Ramos (cell line): Measurements from ENCODE around the gene TNFSF12.

ENCODE experiments used
- in situ Hi-C: fragments of 300-500 bp; cut with MboI; formaldehyde crosslinking; loops from one replicate; pipeline ENCODE4 v1.14.3; 2022; ENCODE audit warnings: low sequenced_read_pairs; ENCODE audit not compliant: unreplicated experiment

Gene TNFSF12

GRCh38 chr17:7541074-7541621 is 7.7 kb upstream of the TNFSF12 start:
- in situ Hi-C loops = no loop called here

GRCh38 chr17:7544911-7545310 is 3.9 kb upstream of the TNFSF12 start:
- in situ Hi-C loops = no loop called here

GRCh38 chr17:7549401-7550055 is 670 bp downstream of the TNFSF12 start:
- in situ Hi-C loops = no loop called here

DNA sequence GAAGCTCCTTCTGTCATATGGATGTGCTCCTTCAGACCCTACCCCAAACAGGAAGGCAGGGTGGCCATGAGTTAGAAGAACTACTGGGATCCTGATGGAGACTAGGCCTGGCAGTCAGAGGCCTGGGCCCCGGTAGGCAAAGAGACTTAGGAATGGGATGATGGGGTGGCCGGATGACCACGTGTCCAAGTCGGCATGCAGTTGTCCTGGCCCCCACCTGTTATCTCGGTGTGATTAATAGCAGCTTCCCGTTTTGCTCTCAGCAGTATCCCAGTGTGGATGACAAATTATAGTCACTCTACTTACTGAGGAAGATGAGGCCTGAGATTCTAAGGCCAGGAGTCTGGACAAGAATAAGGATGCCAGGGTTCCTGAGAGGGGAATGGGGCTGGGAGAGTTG is 1.5 kb downstream of the TNFSF12 start:
- in situ Hi-C loops = no loop called here

DNA sequence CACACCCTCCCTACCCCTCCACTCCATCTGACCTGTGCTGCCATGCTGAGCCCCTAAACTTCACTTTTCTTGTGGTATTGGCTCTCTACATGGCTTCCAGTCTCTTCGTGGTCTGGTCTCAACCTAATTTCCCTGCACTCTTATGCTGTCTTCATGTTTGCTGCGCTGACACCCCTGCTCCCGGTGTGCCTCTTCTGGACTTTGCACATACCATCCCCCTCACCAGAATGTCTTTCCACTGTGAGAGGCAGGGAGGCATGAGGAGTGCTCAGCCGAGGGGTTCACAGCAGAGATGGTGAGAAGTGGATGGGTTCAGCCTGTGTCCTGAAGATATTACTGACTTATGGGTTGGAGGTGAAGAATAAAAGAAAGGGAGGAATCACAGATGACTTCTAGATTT is 2.5 kb downstream of the TNFSF12 start:
- in situ Hi-C loops = no loop called here

GRCh38 chr17:7552621-7553051 is 3.8 kb downstream of the TNFSF12 start:
- in situ Hi-C loops = no loop called here

DNA sequence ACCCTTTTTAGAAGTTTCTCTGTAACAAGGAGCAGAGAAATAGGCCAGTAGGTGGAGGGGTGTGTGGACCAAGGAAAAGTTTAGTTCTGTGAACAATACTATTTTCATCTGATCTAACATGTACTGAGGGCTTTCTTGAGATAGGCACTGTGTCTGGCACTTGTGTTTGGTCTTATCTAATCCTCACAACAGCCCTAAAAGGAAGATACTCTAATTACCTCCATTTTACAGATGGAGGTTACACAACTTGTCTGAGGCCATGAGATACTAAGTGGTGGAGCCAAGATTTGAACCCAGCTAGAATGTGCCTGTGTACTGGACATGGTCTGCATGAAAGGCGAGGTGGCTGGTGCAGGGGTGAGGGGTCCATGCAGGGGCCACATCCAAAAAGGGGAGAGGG is 4.5 kb downstream of the TNFSF12 start:
- in situ Hi-C loops = no loop called here

DNA sequence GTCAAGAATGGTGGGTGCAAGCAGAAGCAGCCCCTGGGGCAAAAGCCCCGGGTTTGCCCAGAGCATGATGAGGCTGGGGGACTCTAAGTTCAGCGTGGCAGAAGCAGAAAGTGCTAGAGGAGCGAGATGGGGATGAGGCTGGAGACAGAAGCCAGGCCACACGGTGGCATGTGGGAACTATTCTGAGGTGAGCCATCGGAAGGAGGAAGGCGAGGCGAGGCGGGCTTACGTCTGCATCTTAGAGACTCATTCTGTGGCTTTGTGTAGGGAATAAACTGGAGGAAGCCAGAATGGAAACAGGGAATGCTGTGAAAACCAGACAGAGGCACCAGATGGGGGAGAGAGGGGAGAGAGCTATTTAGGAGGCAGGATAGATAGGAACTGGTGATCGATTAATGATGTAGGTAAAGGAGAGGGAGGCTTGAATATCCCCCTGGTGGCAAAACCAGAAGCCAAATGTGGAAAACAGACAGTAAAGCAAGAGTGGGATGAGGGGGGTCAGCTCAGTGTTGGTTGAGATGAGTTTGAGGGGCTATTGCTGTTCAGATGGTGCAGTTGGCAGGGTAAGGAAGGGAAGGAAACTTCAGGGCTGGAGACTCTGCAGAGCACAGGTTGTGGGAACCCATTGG is 6.6 kb downstream of the TNFSF12 start:
- in situ Hi-C loops = no loop called here

DNA sequence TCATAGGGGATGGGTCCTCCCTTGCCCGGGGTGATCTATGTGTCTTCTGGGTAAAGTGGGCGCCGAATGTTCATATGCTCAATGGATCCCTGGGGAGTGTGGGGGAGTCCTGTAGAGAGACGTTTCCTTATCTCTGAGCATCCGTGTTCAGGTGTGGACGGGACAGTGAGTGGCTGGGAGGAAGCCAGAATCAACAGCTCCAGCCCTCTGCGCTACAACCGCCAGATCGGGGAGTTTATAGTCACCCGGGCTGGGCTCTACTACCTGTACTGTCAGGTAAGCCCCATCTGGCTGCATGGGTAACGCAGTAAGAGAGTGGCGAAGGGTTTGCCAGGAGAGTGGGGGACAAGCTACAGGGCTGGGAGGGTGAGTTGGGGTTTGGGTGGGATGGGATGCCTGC is 7.8 kb downstream of the TNFSF12 start:
- in situ Hi-C loops = no loop called here

- in situ Hi-C loops = no loop called here
Measured at GRCh38 chr17:7557147-7557764, 8.4 kb downstream of the TNFSF12 start.

DNA sequence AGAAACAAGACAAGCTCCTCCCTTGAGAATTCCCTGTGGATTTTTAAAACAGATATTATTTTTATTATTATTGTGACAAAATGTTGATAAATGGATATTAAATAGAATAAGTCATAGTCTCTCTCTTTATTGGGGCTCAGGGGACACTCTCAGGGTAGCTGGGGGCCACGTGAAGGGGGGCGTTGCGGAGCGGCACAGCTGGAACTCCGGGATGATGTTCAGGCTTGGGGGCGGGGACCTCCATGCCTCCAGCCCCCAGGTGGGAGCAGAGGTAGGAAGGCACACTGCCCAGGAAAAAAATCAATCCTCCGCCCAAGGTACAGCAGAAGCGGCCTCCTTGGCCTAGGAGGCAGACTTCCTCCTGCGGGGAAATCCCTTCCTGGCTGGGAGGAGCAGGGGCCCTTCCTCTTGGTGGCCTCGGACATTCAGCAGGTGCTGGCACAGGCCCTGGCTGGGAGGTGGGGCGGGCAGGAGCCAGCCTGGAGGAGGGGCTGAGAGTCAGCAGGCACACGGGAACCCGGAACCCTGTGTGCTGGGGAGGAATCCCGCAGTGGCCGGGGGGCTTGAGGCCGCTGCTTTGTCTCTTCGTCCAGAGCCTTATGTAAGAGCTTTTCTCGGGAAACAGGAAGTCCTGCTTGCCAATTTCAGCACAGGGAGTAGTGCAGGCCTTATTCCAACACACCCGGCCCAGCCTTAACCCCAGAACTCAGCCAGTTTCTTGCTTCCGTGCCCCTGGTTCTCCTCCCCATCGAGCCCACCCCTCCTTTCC is 9.1 kb downstream of the TNFSF12 start:
- in situ Hi-C loops = no loop called here

DNA sequence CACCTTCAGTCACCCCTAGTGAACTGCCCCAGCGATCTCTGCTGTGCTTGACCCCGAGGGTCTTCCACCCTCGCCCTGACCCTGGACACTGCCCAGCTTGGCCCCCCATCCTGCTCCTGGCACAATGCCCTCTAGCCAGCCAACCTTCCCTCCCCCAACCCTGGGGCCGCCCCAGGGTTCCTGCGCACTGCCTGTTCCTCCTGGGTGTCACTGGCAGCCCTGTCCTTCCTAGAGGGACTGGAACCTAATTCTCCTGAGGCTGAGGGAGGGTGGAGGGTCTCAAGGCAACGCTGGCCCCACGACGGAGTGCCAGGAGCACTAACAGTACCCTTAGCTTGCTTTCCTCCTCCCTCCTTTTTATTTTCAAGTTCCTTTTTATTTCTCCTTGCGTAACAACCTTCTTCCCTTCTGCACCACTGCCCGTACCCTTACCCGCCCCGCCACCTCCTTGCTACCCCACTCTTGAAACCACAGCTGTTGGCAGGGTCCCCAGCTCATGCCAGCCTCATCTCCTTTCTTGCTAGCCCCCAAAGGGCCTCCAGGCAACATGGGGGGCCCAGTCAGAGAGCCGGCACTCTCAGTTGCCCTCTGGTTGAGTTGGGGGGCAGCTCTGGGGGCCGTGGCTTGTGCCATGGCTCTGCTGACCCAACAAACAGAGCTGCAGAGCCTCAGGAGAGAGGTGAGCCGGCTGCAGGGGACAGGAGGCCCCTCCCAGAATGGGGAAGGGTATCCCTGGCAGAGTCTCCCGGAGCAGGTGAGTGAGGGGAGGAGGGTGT is 9.9 kb downstream of the TNFSF12 start, which contains the start of gene TNFSF13:
TSS of gene TNFSF13 (plus strand) at position 207 of the 776 bp plus-strand sequence. CDS start at position 497, 290 bp downstream.
- in situ Hi-C loops = no loop called here

DNA sequence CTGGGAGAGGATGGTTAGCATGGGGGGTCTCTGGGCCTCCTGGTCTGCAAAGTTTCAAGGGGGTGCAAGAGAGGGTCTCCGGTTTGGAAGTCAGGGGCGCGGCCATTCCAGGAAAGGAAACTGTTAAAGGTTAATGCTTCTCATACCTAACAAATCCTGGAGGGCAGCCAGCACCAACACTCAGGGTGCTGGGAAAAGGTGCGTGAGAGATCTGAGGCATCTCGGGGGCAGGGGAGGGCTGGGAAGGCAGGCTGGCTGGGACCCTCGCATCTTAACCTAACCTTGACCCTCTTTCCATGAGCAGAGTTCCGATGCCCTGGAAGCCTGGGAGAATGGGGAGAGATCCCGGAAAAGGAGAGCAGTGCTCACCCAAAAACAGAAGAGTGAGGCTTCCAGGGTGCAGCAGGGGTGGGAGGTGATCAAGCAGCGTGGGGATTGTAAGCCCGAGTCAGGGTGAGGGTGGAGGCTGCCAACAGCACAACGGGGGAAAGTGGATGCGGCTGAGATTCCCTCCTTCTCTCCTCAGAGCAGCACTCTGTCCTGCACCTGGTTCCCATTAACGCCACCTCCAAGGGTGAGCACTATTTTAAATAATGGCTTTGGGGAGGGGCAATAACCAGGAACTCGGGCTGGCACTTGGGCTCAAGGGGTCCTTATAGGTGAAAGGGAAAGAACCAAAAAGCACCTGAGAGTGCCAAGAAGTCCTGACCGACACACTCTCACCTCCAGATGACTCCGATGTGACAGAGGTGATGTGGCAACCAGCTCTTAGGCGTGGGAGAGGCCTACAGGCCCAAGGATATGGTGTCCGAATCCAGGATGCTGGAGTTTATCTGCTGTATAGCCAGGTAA is 10.7 kb downstream of the TNFSF12 start:
- in situ Hi-C loops = no loop called here

DNA sequence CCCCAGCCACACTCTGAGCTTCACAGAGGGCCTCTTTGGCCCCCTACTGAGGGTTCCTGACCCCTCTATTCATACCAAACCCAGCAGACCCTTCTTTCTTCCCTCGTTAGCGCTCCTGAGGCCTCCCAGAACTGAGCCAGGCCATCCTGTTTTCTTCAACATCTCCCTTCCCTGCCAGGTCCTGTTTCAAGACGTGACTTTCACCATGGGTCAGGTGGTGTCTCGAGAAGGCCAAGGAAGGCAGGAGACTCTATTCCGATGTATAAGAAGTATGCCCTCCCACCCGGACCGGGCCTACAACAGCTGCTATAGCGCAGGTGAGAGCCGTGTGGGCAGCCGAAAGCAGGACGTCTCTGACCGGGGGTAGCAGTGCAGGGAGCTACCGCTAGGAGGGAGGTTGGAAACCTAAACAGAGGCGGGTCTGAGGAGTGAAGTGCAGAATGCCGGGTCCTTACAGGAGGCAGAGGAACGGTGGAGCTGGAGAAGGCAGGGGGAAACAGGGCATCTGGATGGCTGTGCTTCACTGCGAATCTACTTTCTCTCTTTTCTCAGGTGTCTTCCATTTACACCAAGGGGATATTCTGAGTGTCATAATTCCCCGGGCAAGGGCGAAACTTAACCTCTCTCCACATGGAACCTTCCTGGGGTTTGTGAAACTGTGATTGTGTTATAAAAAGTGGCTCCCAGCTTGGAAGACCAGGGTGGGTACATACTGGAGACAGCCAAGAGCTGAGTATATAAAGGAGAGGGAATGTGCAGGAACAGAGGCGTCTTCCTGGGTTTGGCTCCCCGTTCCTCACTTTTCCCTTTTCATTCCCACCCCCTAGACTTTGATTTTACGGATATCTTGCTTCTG is 11.5 kb downstream of the TNFSF12 start:
- in situ Hi-C loops = no loop called here

DNA sequence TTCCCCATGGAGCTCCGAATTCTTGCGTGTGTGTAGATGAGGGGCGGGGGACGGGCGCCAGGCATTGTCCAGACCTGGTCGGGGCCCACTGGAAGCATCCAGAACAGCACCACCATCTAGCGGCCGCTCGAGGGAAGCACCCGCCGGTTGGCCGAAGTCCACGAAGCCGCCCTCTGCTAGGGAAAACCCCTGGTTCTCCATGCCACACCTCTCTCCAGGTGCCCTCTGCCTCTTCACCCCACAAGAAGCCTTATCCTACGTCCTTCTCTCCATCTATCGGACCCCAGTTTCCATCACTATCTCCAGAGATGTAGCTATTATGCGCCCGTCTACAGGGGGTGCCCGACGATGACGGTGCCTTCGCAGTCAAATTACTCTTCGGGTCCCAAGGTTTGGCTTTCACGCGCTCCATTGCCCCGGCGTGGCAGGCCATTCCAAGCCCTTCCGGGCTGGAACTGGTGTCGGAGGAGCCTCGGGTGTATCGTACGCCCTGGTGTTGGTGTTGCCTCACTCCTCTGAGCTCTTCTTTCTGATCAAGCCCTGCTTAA is 12.2 kb downstream of the TNFSF12 start:
- in situ Hi-C loops = no loop called here

DNA sequence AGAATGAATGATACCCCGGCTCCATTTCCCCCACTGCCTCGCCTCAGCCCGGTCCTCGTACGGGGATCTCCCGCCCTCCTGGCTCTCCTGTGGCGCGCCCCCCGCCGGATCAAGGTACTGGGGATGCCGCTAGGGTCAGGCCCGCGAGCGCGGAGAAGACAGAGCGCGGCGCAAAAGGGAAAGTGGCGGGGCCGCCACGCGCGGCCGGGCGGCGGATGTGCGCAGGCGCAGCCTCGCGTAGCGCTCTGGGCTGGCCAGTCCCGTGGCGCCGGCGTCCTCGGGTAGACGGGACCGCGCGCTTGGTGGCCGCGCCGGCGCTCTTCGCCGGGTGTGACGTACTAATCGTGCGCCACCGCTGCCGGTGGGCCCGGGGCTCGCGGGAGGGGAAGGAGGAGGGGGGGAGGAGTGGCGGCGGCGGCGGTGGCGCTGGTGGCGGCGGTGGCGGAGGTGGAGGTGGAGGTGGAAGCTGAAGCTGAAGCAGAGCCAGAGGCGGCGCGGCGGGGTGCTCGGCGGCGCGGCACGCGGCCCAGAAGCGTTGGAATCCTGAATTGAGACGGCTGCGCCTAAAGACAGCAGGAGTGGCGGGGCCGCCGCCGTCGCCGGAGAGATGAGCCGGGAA is 12.8 kb downstream of the TNFSF12 start, which contains the start of gene SENP3:
TSS of gene SENP3 (plus strand) at position 331 of the 619 bp plus-strand sequence. CDS start 1,158 bp downstream, outside the sequence.
- in situ Hi-C loops = no loop called here

- in situ Hi-C loops = no loop called here
Measured at GRCh38 chr17:7562208-7562605, 13.3 kb downstream of the TNFSF12 start.
